HL-60 (cell line): ENCODE results near the gene NACA2.

ENCODE experiments used
- DNase-seq, 2 experiments: peaks; one replicate each; pipeline ENCODE4 v3.0.0-alpha.2; 2010 to 2020; ENCODE audit warnings: low read depth in 1 of 2, low spot score in 1 of 2
- H3K27ac ChIP-seq: fragments of 250-450 bp; sonication (Bioruptor Pico); replicated peaks from 2 replicates; pipeline ENCODE4 v1.5.1; 2020; ENCODE audit warnings: mild to moderate bottlenecking, moderate library complexity
- H3K27me3 ChIP-seq: fragments of 250-450 bp; sonication (Bioruptor Pico); 2 replicates; pipeline ENCODE4 v1.5.1; 2021; ENCODE audit warnings: mild to moderate bottlenecking, moderate library complexity; ENCODE audit not compliant: insufficient read depth, poor library complexity, severe bottlenecking
- H3K4me3 ChIP-seq: replicated peaks from 2 replicates; pipeline ENCODE4 v1.5.1; 2011; ENCODE audit warnings: mild to moderate bottlenecking, control low read depth, low read length; ENCODE audit not compliant: insufficient read depth
- CTCF ChIP-seq: IDR thresholded peaks from one replicate; pipeline ENCODE4 v1.5.1; 2011; ENCODE audit warnings: low read length, control low read depth, inconsistent platforms; ENCODE audit not compliant: insufficient read depth
- GABPA ChIP-seq: IDR thresholded peaks from 2 replicates; pipeline ENCODE4 v1.6.1; 2012; ENCODE audit warnings: low read depth
- POLR2AphosphoS5 ChIP-seq: IDR thresholded peaks from 2 replicates; pipeline ENCODE4 v1.6.1; 2012; ENCODE audit warnings: low read depth
- REST ChIP-seq: IDR thresholded peaks from 2 replicates; pipeline ENCODE4 v1.6.1; 2012; ENCODE audit warnings: low read depth; ENCODE audit not compliant: insufficient replicate concordance
- SPI1 ChIP-seq: IDR thresholded peaks from 2 replicates; pipeline ENCODE4 v1.6.1; 2012; ENCODE audit warnings: low read depth, mild to moderate bottlenecking, borderline replicate concordance

Gene NACA2

DNA sequence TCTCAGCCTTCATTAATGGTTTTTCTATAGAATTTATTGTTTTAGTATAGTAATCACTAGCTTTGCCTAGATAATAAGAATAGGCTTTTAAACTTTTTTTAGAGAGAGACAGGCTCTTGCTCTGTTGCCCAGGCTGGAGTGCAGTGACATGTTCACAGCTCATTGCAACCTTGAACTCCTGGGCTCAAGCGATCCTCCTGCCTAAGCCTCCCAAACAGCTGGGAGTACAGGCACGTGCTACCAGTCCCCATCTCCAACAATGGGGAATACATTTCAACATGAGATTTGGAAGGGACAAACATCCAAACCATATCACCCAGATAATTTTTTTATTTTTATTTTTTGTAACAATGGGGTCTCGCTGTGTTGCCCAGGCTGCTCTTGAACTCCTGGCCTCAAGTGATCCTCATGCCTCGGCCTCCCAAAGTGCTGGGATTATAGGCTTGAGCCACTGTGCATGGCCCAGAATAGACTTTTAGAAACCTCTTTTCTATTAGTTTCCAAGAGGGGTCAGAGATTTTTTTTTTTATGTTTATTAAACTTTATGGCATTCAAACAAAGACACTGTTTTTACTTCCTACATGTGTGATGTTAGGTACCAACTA, 7.3 kb downstream of the NACA2 start:
- no peak for DNase-seq
- peaks cover 8% of the 10 kb centered on the region for H3K27me3 ChIP-seq
- no peak overlapping the region for H3K4me3 ChIP-seq
- no peak overlapping the region for H3K27ac ChIP-seq
- TF ChIP-seq SPI1 (no peak), REST (no peak), POLR2AphosphoS5 (no peak), GABPA (no peak), CTCF (no peak)

DNA sequence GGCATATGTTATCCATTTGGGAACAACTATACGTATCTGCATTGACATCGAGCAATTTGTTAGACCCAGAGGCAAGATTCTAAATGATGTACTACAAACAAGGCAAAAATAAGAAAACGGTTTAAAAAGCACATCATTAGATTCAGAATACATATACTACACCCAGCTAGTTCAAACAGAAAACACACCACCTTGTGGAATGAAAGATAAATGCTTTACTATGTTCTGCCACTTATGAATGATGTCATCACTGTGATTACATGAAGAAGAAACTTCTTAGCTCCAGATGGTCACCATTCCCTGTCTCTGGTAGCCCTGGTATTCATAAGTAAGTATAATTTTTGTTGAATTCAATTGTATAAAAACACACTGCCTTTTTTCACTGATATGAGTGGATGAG, 7.8 kb downstream of the NACA2 start:
- TF ChIP-seq CTCF (no peak), SPI1 (no peak), POLR2AphosphoS5 (no peak), REST (no peak), GABPA (no peak)
- peak; percentile 5 to 6 for DNase-seq
- Histone ChIP-seq H3K4me3 (no peak overlapping the region), H3K27me3 (peaks cover 6% of the 10 kb centered on the region), H3K27ac (no peak overlapping the region)

- Histone ChIP-seq H3K27ac (no peak overlapping the region), H3K27me3 (peaks cover 6% of the 10 kb centered on the region), H3K4me3 (no peak overlapping the region)
- TF ChIP-seq SPI1 (no peak), POLR2AphosphoS5 (no peak), REST (no peak), GABPA (no peak), CTCF (no peak)
- no peak for DNase-seq
Observed at GRCh38 chr17:61582593-61582992, 8.4 kb downstream of the NACA2 start.
